ENCODE data around the gene NUP58. TPM values are rescaled to one million over a fixed set of nuclear protein-coding genes. Genes with fewer than 3 reads are reported as not detected.
A peak's percentile ranks its signal among the peaks of the same experiment; 100 is the strongest.

The NUP58 gene
- total and polyA plus RNA-seq, 9 of the 15 experiments (the other 6 are each of a cell fraction or from before 2014, with no cell fraction given) = 12.5 to 98.0 (median 42.6) TPM

DNA sequence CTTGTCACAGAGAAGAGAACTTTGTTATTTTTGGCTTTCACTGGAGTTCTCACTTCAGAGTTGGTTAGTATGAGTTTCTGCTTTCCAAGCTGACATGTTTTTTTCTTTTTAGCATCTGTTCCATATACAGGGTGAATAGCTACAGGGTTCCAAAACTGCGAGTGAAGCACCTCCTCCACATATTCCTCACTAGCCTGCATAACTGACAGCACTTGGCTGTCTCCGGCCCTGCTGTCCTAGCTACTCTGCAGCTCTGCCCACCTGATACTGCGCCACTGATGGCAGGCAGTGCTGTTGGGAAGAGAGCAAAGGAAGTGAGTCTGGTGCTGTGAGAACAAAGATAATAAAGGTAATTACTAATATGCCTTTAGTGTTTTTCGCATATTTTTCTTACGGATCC lies 77.1 kb downstream of the NUP58 start:
- no TSS peak for BruUV-seq (replicated peaks)
- in situ Hi-C loops (cut with MboI) = no loop called here
- no peaks in the 10 kb centered on the region for H3K79me2 ChIP-seq (ENCODE audit: control insufficient read depth, insufficient read depth, low read length)
- FAIRE-seq (no peak), DNase-seq (ENCODE audit: extremely low read depth in 1 of 4, low spot score in 3 of 4) (peak in 1 of 4 experiments; percentile 36), ATAC-seq (peak; percentile 23; the same call in 2 of the 3 replicates)
- intact Hi-C loops (cut with micrococcal nuclease) = loop anchor here (10.0 kb wide), 2 partner anchors 74 to 144 kb away; partner anchors contain the start of gene NUP58
- H3K4me3 ChIP-seq = no peak overlapping the region
- H3K36me3 ChIP-seq (ENCODE audit: control insufficient read depth, insufficient read depth, low read length) = no peaks in the 10 kb centered on the region
- H3K4me1 ChIP-seq (replicated peaks in 1 of 2; ENCODE audit: control insufficient read depth in 2 of 2, insufficient read depth in 2 of 2, low read length in 2 of 2) = peaks cover 12 to 39% of the 10 kb centered on the region in 2 experiments; a peak in 4 of 5 replicates
- ChIA-PET POLR2A (no interaction called here), CTCF (ENCODE audit: low intra/inter-chr PET ratio) (no interaction called here)
- H3K27ac ChIP-seq (ENCODE audit: extremely low read depth, low read depth, low read length) = peak overlapping the region; percentile 7; the same call in 1 of the 3 replicates
- peak overlapping the region in 1 of 2 experiments; percentile 61; a peak in 1 of 4 replicates for H3K9ac ChIP-seq (ENCODE audit: insufficient read depth in 1 of 2, low read depth in 2 of 2, low read length in 2 of 2)
- no peak overlapping the region for H3K4me2 ChIP-seq (ENCODE audit: insufficient read depth, low read length)
- H3K9me1 ChIP-seq (ENCODE audit: control insufficient read depth, insufficient read depth, low read length) = no peaks in the 10 kb centered on the region
- TF ChIP-seq KDM4B (IDR thresholded peaks at IDR 0.05; ENCODE audit: borderline replicate concordance in 2 of 2, low read depth in 1 of 2) (no peak), MCM2 (IDR thresholded peaks at IDR 0.05; ENCODE audit: low read depth) (no peak), POLR3A (IDR thresholded peaks at IDR 0.05; ENCODE audit: borderline replicate concordance, extremely low read depth, insufficient read depth, insufficient read length) (no peak), ZKSCAN3 (CRISPR knock-in tag; IDR thresholded peaks at IDR 0.05) (no peak), PURB (CRISPR knock-in tag; IDR thresholded peaks at IDR 0.05; ENCODE audit: low read depth) (no peak)
- TF ChIP-seq, protein P1, sequence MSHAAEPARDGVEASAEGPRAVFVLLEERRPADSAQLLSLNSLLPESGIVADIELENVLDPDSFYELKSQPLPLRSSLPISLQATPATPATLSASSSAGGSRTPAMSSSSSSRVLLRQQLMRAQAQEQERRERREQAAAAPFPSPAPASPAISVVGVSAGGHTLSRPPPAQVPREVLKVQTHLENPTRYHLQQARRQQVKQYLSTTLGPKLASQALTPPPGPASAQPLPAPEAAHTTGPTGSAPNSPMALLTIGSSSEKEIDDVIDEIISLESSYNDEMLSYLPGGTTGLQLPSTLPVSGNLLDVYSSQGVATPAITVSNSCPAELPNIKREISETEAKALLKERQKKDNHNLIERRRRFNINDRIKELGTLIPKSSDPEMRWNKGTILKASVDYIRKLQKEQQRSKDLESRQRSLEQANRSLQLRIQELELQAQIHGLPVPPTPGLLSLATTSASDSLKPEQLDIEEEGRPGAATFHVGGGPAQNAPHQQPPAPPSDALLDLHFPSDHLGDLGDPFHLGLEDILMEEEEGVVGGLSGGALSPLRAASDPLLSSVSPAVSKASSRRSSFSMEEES (CRISPR knock-in tag; IDR thresholded peaks at IDR 0.05) = no peak
- no peaks in the 10 kb centered on the region for H3K27me3 ChIP-seq (ENCODE audit: control insufficient read depth in 2 of 2, insufficient read depth in 2 of 2, low read length in 2 of 2)
- no peaks in the 10 kb centered on the region; the same call in 1 of the 2 replicates for H3K9me3 ChIP-seq (replicated peaks; ENCODE audit: control insufficient read depth, insufficient read depth, low read depth, low read length)
- WGBS (ENCODE audit: insufficient coverage, low coverage, missing lambda C conversion rate) = 45% methylated on average over 5 of the region's 5 CpGs
- H4K20me1 ChIP-seq (replicated peaks; ENCODE audit: control insufficient read depth, insufficient read depth, low read length) = no peaks in the 10 kb centered on the region
- H2AFZ ChIP-seq (ENCODE audit: low read depth, low read length) = peak overlapping the region; percentile 67
